Neural crest cell (in vitro differentiated cells): ENCODE measurements around the gene RORB. TPM values are rescaled to one million over a fixed set of nuclear protein-coding genes. Genes with fewer than 3 reads are reported as not detected.
A peak's percentile ranks its signal among the peaks of the same experiment; 100 is the strongest.

Experiments used
- DNase-seq: peaks from one replicate; pipeline ENCODE4 v3.0.0; 2021; ENCODE audit warnings: low read depth, mixed read lengths, low spot score
- H3K27ac Mint-ChIP-seq: one replicate; pipeline ENCODE4 v1.8.0; 2021; ENCODE audit warnings: mild to moderate bottlenecking, mixed read lengths; ENCODE audit not compliant: unreplicated experiment
- H3K27me3 Mint-ChIP-seq: 2 replicates; pipeline ENCODE4 v1.8.0; 2021; ENCODE audit warnings: low read depth, mild to moderate bottlenecking, mixed read lengths
- H3K36me3 Mint-ChIP-seq: 2 replicates; pipeline ENCODE4 v1.8.0; 2021; ENCODE audit warnings: low read depth, mild to moderate bottlenecking, mixed read lengths
- H3K4me1 Mint-ChIP-seq: 2 replicates; pipeline ENCODE4 v1.8.0; 2021; ENCODE audit warnings: mixed read lengths
- H3K4me3 Mint-ChIP-seq: one replicate; pipeline ENCODE4 v1.8.0; 2021; ENCODE audit warnings: mild to moderate bottlenecking, mixed read lengths
- H3K9me3 Mint-ChIP-seq: 2 replicates; pipeline ENCODE4 v1.8.0; 2021; ENCODE audit warnings: mixed read lengths
- CTCF ChIP-seq: fragments of 200-600 bp; sonication (generic); conservative IDR thresholded peaks from 2 replicates; pipeline ENCODE4 v1.5.0; 2021; ENCODE audit warnings: antibody characterized with exemption, mild to moderate bottlenecking
- long read RNA-seq: library from polyadenylated mRNA; unstranded; transcript quantifications from one replicate; pipeline ENCODE4 v2.0.0, GENCODE V29; 2020
- total RNA-seq: library from RNA; stranded (reverse); gene quantifications from 2 replicates; pipeline ENCODE4 v1.2.1, GENCODE V29; 2021

RORB gene
- 0.35 and 0.75 TPM in 2 replicates for total RNA-seq
- long read RNA-seq: 0 reads

- Mint-ChIP-seq H3K27me3 (peaks cover 85% of the 10 kb centered on the region), H3K4me1 (peaks cover 40% of the 10 kb centered on the region), H3K36me3 (no peaks in the 10 kb centered on the region), H3K4me3 (peak within 1 kb of the TSS; percentile 86), H3K9me3 (no peaks in the 10 kb centered on the region), H3K27ac (peak within 1 kb of the TSS; percentile 68)
- peak; percentile 63 for DNase-seq
- TF ChIP-seq CTCF: no peak
Measured at GRCh38 chr9:74496819-74497747, at the start of gene RORB. Gene RORB (plus strand): TSS chr9:74497335. CDS start chr9:74497977, 642 bp downstream.

GRCh38 chr9:74447451-74448193, 49.5 kb upstream of the RORB start:
- H3K27ac Mint-ChIP-seq: no peak overlapping the region
- DNase-seq: no peak
- H3K36me3 Mint-ChIP-seq: no peaks in the 10 kb centered on the region
- no peaks in the 10 kb centered on the region for H3K4me1 Mint-ChIP-seq
- H3K27me3 Mint-ChIP-seq: no peaks in the 10 kb centered on the region
- H3K9me3 Mint-ChIP-seq: peaks cover 6% of the 10 kb centered on the region
- TF ChIP-seq CTCF: no peak
- no peak overlapping the region for H3K4me3 Mint-ChIP-seq

DNA sequence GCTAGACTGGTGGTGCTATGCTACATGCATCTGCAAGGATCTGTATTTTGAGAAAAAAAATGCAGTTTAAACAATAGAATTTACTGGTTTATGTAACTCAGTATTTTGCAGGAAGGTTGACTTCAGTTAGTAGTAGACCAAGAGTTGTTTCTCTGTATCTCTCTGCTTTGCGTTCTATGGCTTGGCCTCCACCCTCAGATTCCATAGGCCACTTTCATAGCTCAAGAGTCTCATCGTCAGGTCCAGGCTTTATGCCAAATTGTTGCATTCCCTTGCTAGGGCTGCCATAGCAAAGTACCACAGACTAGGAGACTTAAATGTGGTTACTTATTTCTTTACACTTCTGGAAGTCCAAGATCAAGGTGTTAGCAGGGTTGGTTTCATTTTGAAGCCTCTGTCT, 48.1 kb upstream of the RORB start:
- TF ChIP-seq CTCF: no peak
- Mint-ChIP-seq H3K9me3 (peaks cover 6% of the 10 kb centered on the region), H3K4me1 (no peaks in the 10 kb centered on the region), H3K36me3 (no peaks in the 10 kb centered on the region), H3K27me3 (no peaks in the 10 kb centered on the region), H3K27ac (no peak overlapping the region), H3K4me3 (no peak overlapping the region)
- DNase-seq: no peak

- Mint-ChIP-seq H3K4me3 (no peak overlapping the region), H3K27me3 (no peaks in the 10 kb centered on the region), H3K27ac (no peak overlapping the region), H3K4me1 (no peaks in the 10 kb centered on the region), H3K9me3 (no peaks in the 10 kb centered on the region), H3K36me3 (no peaks in the 10 kb centered on the region)
- DNase-seq: no peak
- TF ChIP-seq CTCF: no peak
Measured at GRCh38 chr9:74458832-74459231, 38.3 kb upstream of the RORB start.

DNA sequence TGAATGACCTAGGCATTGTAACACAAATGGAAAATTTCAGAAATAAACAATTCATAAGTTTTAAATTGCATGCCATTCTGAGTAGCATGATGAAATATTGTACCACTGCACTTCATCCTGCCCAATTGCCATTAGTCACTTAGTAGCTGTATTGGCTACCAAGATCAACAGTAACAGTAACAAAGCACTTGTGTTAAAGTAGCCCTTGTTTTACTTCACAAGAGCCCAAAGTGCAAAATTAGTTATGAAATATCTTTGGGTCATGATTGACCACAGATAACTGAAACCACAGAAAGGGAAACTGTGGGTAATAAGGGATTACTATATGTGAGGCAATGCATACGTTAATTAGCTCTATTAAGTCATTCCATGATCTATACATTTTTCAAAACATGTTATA, 33.3 kb upstream of the RORB start:
- no peak for TF ChIP-seq CTCF
- no peaks in the 10 kb centered on the region for H3K27me3 Mint-ChIP-seq

More for the DNA sequence above, 33.3 kb upstream of the RORB start:
- no peaks in the 10 kb centered on the region for H3K9me3 Mint-ChIP-seq
- DNase-seq: no peak
- H3K27ac Mint-ChIP-seq: no peak overlapping the region
- H3K4me1 Mint-ChIP-seq: no peaks in the 10 kb centered on the region
- H3K36me3 Mint-ChIP-seq: no peaks in the 10 kb centered on the region
- H3K4me3 Mint-ChIP-seq: no peak overlapping the region
